GM10847 (cell line): ENCODE measurements around the gene PNMA8A.

ENCODE experiments used
- POLR2A ChIP-seq: IDR thresholded peaks from 2 replicates; pipeline ENCODE4 v1.6.1; 2011; ENCODE audit not compliant: insufficient read length; ENCODE audit errors: extremely low read depth

The PNMA8A gene

GRCh38 chr19:46494941-46495785, 23.8 kb upstream of the PNMA8A start:
- no peak for TF ChIP-seq POLR2A

- no peak for TF ChIP-seq POLR2A
These were observed 23.0 kb upstream of the PNMA8A start for GRCh38 chr19:46494146-46494940.

- no peak for TF ChIP-seq POLR2A
These were observed 22.1 kb upstream of the PNMA8A start for GRCh38 chr19:46493236-46494145.

- no peak for TF ChIP-seq POLR2A
These were observed 21.5 kb upstream of the PNMA8A start for GRCh38 chr19:46492841-46493235.

GRCh38 chr19:46491975-46492682, 20.8 kb upstream of the PNMA8A start:
- no peak for TF ChIP-seq POLR2A

GRCh38 chr19:46490774-46491173, 19.4 kb upstream of the PNMA8A start:
- no peak for TF ChIP-seq POLR2A

GRCh38 chr19:46489445-46490272, 18.3 kb upstream of the PNMA8A start:
- TF ChIP-seq POLR2A, result no peak

GRCh38 chr19:46488551-46488950, 17.2 kb upstream of the PNMA8A start:
- TF ChIP-seq POLR2A, result no peak

- no peak for TF ChIP-seq POLR2A
These were observed 16.6 kb upstream of the PNMA8A start for GRCh38 chr19:46487802-46488445.

GRCh38 chr19:46487178-46487801, 15.9 kb upstream of the PNMA8A start:
- TF ChIP-seq POLR2A, result no peak

- TF ChIP-seq POLR2A, result no peak
These were observed 15.0 kb upstream of the PNMA8A start for GRCh38 chr19:46486358-46486757.

GRCh38 chr19:46484656-46485055, 13.3 kb upstream of the PNMA8A start:
- TF ChIP-seq POLR2A, result no peak

- TF ChIP-seq POLR2A, result no peak
These were observed 11.3 kb upstream of the PNMA8A start for GRCh38 chr19:46482631-46483030.
